ENCODE results near the gene GALNT14.
A peak's percentile ranks its signal among the peaks of the same experiment; 100 is the strongest.
"Not testable (repeated sequence)": the region's sequence is repeated elsewhere in the genome, so short reads cannot be mapped to it uniquely, and the experiment has no call there.

The GALNT14 gene

GRCh38 chr2:30938196-30938595 is 200.0 kb downstream of the GALNT14 start:
- DNase-seq: no peak

- DNase-seq: no peak
Observed at GRCh38 chr2:30936977-30937376, 201.3 kb downstream of the GALNT14 start.

- DNase-seq: no peak
Observed at GRCh38 chr2:30935795-30936194, 202.4 kb downstream of the GALNT14 start.

GRCh38 chr2:30934066-30934465 is 204.2 kb downstream of the GALNT14 start:
- no peak for DNase-seq

- no peak for DNase-seq
Observed at GRCh38 chr2:30933496-30933895, 204.7 kb downstream of the GALNT14 start.

GRCh38 chr2:30932870-30933269 is 205.4 kb downstream of the GALNT14 start:
- no peak for DNase-seq

GRCh38 chr2:30931841-30932407 is 206.3 kb downstream of the GALNT14 start:
- DNase-seq: no peak

- no peak for DNase-seq
Observed at GRCh38 chr2:30930716-30931115, 207.5 kb downstream of the GALNT14 start.

GRCh38 chr2:30927465-30928075 is 210.7 kb downstream of the GALNT14 start:
- no peak for DNase-seq

GRCh38 chr2:30926606-30927005 is 211.6 kb downstream of the GALNT14 start:
- DNase-seq: no peak

GRCh38 chr2:30923623-30924022 is 214.6 kb downstream of the GALNT14 start:
- no peak for DNase-seq

GRCh38 chr2:30920511-30920910 is 217.7 kb downstream of the GALNT14 start:
- no peak for DNase-seq

- peak; percentile 4 for DNase-seq
Observed at GRCh38 chr2:30915486-30915885, 222.8 kb downstream of the GALNT14 start.

GRCh38 chr2:30914456-30914855 is 223.8 kb downstream of the GALNT14 start:
- no peak for DNase-seq

- no peak for DNase-seq
Observed at GRCh38 chr2:30912056-30912455, 226.2 kb downstream of the GALNT14 start.

GRCh38 chr2:30911327-30911726 is 226.9 kb downstream of the GALNT14 start:
- no peak for DNase-seq

GRCh38 chr2:30910686-30911085 is 227.6 kb downstream of the GALNT14 start:
- DNase-seq: no peak

- not testable (repeated sequence) for DNase-seq
Observed at GRCh38 chr2:30904437-30904836, 233.8 kb downstream of the GALNT14 start.

GRCh38 chr2:30903326-30903725 is 234.9 kb downstream of the GALNT14 start:
- DNase-seq: no peak

GRCh38 chr2:30900381-30900780 is 237.9 kb downstream of the GALNT14 start:
- DNase-seq: no peak

- no peak for DNase-seq
Observed at GRCh38 chr2:30899516-30900054, 238.7 kb downstream of the GALNT14 start.

- DNase-seq: no peak
Observed at GRCh38 chr2:30897539-30897938, 240.7 kb downstream of the GALNT14 start.

- no peak for DNase-seq
Observed at GRCh38 chr2:30894498-30895119, 243.6 kb downstream of the GALNT14 start.

- no peak for DNase-seq
Observed at GRCh38 chr2:30888852-30889409, 249.3 kb downstream of the GALNT14 start.
